ENCODE measurements around the gene RAD17.
"Not testable (repeated sequence)": the region's sequence is repeated elsewhere in the genome, so short reads cannot be mapped to it uniquely, and the experiment has no call there.

RAD17 gene

GRCh38 chr5:69431424-69432303 lies 62.0 kb downstream of the RAD17 start:
- H3K4me3 ChIP-seq (ENCODE audit: low read length): no peak overlapping the region
- DNase-seq (ENCODE audit: low read depth): no peak
- no peak for TF ChIP-seq CTCF (IDR thresholded peaks at IDR 0.05; ENCODE audit: insufficient read depth, low read depth, low read length, missing control alignments)

DNA sequence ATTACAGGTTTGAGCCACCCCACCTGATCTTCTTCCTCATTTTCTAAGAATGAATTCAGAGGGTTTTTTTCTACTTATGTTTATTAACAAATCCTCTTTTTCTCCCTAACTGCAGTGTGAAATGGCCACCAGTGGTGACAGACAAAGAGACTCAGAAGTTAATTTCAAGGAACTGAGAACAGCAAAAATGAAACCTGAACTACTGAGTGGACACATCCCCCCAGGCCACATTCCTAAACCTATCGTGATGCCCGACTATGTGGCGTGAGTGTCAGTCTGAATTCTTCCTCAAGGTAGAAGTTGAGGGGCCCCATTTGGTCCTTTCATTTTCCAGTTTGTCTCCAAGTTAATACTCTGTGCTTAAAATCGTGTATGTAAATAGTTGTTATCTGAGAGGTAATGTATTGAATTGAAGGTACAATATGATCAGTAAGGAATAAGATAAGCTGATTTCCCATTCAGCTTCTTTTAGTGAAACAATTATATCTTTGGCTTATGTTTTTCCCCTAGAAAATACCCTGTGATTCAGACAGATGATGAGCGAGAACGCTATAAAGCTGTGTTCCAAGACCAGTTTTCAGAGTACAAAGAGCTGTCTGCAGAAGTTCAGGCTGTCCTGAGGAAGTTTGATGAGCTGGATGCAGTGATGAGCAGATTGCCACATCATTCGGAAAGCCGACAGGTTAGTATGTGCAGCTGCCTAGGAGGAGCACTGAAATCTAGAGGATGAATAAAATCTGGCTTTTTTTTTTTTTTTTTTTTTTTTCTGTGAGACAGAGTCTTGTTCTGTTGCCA lies 63.0 kb downstream of the RAD17 start:
- no peak for DNase-seq (ENCODE audit: low read depth)
- H3K4me3 ChIP-seq (ENCODE audit: low read length): no peak overlapping the region
- no peak for TF ChIP-seq CTCF (IDR thresholded peaks at IDR 0.05; ENCODE audit: insufficient read depth, low read depth, low read length, missing control alignments)

GRCh38 chr5:69435276-69435884 lies 65.8 kb downstream of the RAD17 start:
- not testable (repeated sequence) for H3K4me3 ChIP-seq (ENCODE audit: low read length); DNase-seq (ENCODE audit: low read depth)

DNA sequence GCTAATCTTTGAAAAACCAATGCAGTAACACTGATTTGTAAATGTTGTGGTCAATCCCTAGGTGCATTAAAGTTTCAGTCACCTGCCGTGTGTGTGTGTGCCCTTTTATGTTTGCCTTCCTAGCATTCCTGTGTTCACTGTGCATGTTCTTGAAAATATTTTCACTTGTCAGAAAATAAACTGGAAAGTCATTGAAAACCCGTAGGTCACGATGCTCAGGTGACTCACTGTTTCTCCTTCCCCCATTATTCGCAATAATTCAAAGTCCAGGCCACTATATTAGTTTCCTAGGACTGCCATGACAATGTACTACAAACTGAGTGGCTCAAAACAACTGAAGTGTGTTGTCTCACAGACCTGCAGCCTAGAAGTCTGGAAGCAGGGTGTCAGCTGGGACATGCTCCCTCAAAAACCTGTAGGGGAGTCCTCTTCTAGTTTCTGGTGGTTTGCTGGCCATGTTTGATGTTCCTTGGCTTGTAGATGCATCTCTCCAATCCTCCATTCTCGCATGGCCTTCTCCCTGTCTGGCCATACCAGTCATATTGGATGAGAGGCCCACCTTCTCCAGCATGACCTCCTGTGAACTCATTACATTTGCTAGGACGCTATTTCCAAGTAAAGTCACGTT lies 74.6 kb downstream of the RAD17 start:
- no peak overlapping the region for H3K4me3 ChIP-seq (ENCODE audit: low read length)
- DNase-seq (ENCODE audit: low read depth): no peak
- no peak for TF ChIP-seq CTCF (IDR thresholded peaks at IDR 0.05; ENCODE audit: insufficient read depth, low read depth, low read length, missing control alignments)

DNA sequence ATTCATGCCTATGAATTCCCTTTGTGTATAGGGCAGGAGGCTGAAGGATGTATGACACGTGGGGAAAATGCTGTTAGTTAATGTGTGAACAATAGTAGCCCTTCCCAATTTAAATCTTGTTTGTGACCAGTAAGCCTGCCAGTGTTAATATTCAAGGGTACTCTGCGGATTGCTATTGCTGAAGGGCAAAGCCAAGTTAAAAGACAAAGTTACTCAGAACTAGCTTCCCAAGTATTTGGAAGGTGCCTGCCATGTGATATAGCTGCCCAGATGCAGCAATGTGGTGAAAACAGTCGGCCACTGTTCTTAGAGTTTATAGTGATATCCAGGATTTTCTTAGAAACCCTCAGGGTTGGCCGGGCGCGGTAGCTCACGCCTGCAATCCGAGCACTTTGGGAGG lies 79.9 kb downstream of the RAD17 start:
- no peak overlapping the region for H3K4me3 ChIP-seq (ENCODE audit: low read length)
- no peak for TF ChIP-seq CTCF (IDR thresholded peaks at IDR 0.05; ENCODE audit: insufficient read depth, low read depth, low read length, missing control alignments)
- no peak for DNase-seq (ENCODE audit: low read depth)

DNA sequence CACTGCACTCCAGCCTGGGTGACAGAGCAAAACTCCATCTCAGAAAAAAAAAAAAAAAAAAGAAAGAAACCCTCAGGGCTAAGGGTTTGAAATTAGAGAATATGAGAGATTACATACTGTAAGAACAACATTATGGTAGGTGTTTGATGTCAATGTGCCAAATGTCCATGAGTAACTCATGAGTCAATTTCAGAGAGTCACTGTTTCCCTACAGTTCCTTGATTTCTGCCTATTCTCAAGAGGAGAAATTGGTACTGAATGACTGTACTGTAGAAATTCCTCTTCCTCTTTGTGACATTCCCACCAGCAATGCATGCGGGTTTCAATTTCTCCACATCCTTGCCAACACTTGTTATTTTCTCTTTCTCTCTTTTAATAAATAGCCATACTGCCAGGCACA lies 80.5 kb downstream of the RAD17 start:
- H3K4me3 ChIP-seq (ENCODE audit: low read length): no peak overlapping the region
- DNase-seq (ENCODE audit: low read depth): peak; percentile 96
- TF ChIP-seq CTCF (IDR thresholded peaks at IDR 0.05; ENCODE audit: insufficient read depth, low read depth, low read length, missing control alignments): no peak

- DNase-seq (ENCODE audit: low read depth); H3K4me3 ChIP-seq (ENCODE audit: low read length): not testable (repeated sequence)
Measured at GRCh38 chr5:69450527-69450926, 80.9 kb downstream of the RAD17 start.

Data from epithelial cell of esophagus (primary cell).